ENCODE results near the gene GTF2A1L. TPM values are rescaled to one million over a fixed set of nuclear protein-coding genes. Genes with fewer than 3 reads are reported as not detected.
"Not testable (repeated sequence)": the region's sequence is repeated elsewhere in the genome, so short reads cannot be mapped to it uniquely, and the experiment has no call there.

GTF2A1L gene
- total and polyA plus RNA-seq, 2 donors, result 0.47 to 0.57 TPM

DNA sequence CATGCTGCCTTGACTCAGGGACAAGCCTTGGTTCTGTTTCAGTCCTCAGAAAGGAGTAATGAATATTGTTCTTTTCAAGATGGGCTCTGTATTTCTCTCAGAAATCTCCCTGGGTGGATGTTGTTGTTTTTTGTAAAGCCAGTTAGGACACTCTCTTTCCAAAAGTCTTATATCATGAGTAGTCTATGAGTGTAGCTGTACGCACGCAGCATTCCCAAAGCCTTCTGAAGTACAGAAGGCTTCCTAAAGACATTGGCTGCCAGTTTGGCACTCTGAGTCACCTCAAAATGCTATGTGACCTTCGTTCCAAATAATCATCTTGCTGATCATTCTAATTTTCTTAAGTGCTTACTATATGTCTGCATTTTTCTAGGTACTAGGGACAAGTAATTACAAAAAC lies 16.7 kb upstream of the GTF2A1L start:
- Histone ChIP-seq H3K4me1 (ENCODE audit: control insufficient read depth in 2 of 2, insufficient read depth in 2 of 2, low read length in 2 of 2) (no peaks in the 10 kb centered on the region), H3K36me3 (ENCODE audit: control insufficient read depth in 2 of 2, insufficient read depth in 2 of 2, low read length in 1 of 2) (no peaks in the 10 kb centered on the region), H3K4me3 (ENCODE audit: low read length in 2 of 2) (no peak overlapping the region), H3K27ac (ENCODE audit: low read depth in 1 of 2, low read length in 1 of 2) (no peak overlapping the region), H3K27me3 (ENCODE audit: control insufficient read depth in 2 of 2, insufficient read depth in 1 of 2, low read length in 1 of 2) (no peaks in the 10 kb centered on the region), H3K9me3 (ENCODE audit: control insufficient read depth in 2 of 2, insufficient read depth in 1 of 2, low read length in 1 of 2) (no peaks in the 10 kb centered on the region)
- WGBS, result 88% methylated on average over 3 of the region's 3 CpGs
- DNase-seq (ENCODE audit: low read depth in 6 of 9, low spot score in 9 of 9), result no peak

DNA sequence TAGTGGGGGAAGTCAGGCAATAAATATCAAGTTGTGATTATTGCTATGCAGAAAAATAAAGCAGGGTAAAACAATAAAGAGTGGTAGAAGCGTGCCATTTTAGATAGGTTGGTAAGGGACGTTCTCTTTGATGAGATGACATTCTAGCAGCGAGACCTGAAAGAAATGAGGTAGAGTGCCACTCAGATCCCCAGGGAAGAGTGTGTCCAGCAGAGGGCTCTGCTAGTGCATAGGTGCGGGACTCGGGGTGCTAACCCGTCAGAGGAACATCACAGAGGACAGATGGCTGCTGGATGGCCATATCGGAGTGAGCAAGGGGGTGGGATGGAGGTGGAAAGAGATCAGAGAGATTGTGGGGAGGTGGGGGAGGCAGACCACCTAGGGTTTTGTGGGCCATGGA lies 16.3 kb upstream of the GTF2A1L start:
- H3K4me3 ChIP-seq (ENCODE audit: low read length in 2 of 2), result no peak overlapping the region
- H3K27ac ChIP-seq (ENCODE audit: low read depth in 1 of 2, low read length in 1 of 2), result no peak overlapping the region
- WGBS, result 61% methylated on average over 7 of the region's 7 CpGs
- DNase-seq (ENCODE audit: low read depth in 6 of 9, low spot score in 9 of 9), result peak in 2 of 9 donors; percentile 4 to 14
- no peaks in the 10 kb centered on the region for H3K4me1 ChIP-seq (ENCODE audit: control insufficient read depth in 2 of 2, insufficient read depth in 2 of 2, low read length in 2 of 2)
- no peaks in the 10 kb centered on the region for H3K27me3 ChIP-seq (ENCODE audit: control insufficient read depth in 2 of 2, insufficient read depth in 1 of 2, low read length in 1 of 2)
- H3K9me3 ChIP-seq (ENCODE audit: control insufficient read depth in 2 of 2, insufficient read depth in 1 of 2, low read length in 1 of 2), result no peaks in the 10 kb centered on the region
- no peaks in the 10 kb centered on the region for H3K36me3 ChIP-seq (ENCODE audit: control insufficient read depth in 2 of 2, insufficient read depth in 2 of 2, low read length in 1 of 2)

DNA sequence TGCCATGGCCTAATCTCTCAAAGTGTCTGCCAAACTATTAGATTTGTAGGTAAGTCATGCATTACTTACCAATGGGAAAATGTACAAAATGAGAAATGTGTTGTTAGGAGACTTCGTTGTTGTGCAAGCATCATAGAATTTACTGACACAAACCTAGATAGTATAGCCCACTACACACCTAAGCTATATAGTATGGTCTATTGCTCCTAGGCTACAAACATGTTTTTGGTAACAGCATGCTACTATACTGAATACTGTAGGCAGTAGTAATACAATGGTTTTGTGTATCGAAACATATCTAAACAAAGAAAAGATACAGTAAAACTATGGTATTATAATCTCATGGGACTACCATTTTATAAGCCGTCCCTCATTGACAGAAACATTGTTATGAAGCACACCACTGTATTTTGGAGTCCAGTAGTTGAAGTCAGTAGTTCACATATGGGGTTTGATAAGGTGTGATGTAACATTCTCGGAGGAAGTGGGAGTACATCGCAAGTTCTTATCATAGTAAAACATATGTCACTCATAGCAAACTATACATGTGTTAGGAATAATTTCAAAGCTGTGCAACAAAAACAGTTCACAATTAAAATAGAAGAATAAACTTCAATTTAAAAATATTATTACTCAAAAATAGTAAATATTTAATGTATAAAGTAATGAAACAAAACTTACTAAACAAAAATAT lies 12.0 kb upstream of the GTF2A1L start:
- Histone ChIP-seq H3K27me3 (ENCODE audit: control insufficient read depth in 2 of 2, insufficient read depth in 1 of 2, low read length in 1 of 2) (no peaks in the 10 kb centered on the region), H3K4me3 (ENCODE audit: low read length in 2 of 2) (no peak overlapping the region), H3K36me3 (ENCODE audit: control insufficient read depth in 2 of 2, insufficient read depth in 2 of 2, low read length in 1 of 2) (no peaks in the 10 kb centered on the region), H3K27ac (ENCODE audit: low read depth in 1 of 2, low read length in 1 of 2) (no peak overlapping the region), H3K9me3 (ENCODE audit: control insufficient read depth in 2 of 2, insufficient read depth in 1 of 2, low read length in 1 of 2) (no peaks in the 10 kb centered on the region), H3K4me1 (ENCODE audit: control insufficient read depth in 2 of 2, insufficient read depth in 2 of 2, low read length in 2 of 2) (no peaks in the 10 kb centered on the region)
- WGBS, result 86% methylated on average over 5 of the region's 5 CpGs
- DNase-seq (ENCODE audit: low read depth in 6 of 9, low spot score in 9 of 9), result no peak

DNA sequence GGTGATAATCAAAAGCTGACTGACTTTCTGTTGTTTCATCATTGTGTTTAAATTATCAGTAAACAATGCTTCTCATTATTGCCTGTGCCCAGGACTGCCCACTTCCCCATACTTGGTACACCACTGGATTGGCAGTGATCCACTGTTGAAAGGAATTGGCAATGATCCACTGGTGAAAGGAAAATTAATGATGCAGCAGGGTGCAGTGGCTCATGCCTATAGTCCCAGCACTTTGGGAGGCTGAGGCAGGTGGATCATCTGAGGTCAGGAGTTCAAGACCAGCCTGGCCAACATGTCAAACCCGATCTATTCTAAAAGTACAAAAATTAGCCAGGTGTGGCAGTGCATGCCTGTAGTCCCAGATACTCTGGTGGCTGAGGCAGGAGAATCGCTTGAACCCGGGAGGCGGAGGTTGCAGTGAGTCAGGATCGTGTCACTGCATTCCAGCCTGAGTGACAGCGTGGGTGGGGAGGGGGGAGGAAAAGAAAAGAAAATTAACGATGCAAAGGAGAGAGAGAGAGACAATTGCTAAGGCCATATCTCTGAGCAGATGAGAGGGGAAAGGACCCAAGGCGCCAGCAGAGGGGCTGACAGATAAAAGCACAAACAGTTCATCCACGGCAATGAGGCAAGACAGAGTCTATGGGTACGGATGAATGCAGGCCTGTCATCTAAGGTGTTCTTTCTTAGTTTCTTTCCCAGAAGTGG lies 10.2 kb upstream of the GTF2A1L start:
- no peak overlapping the region for H3K27ac ChIP-seq (ENCODE audit: low read depth in 1 of 2, low read length in 1 of 2)
- no peak for DNase-seq (ENCODE audit: low read depth in 6 of 9, low spot score in 9 of 9)
- H3K36me3 ChIP-seq (ENCODE audit: control insufficient read depth in 2 of 2, insufficient read depth in 2 of 2, low read length in 1 of 2), result no peaks in the 10 kb centered on the region
- WGBS, result 90% methylated on average over 10 of the region's 10 CpGs
- no peak overlapping the region for H3K4me3 ChIP-seq (ENCODE audit: low read length in 2 of 2)
- no peaks in the 10 kb centered on the region for H3K4me1 ChIP-seq (ENCODE audit: control insufficient read depth in 2 of 2, insufficient read depth in 2 of 2, low read length in 2 of 2)
- H3K27me3 ChIP-seq (ENCODE audit: control insufficient read depth in 2 of 2, insufficient read depth in 1 of 2, low read length in 1 of 2), result no peaks in the 10 kb centered on the region
- no peaks in the 10 kb centered on the region for H3K9me3 ChIP-seq (ENCODE audit: control insufficient read depth in 2 of 2, insufficient read depth in 1 of 2, low read length in 1 of 2)

DNA sequence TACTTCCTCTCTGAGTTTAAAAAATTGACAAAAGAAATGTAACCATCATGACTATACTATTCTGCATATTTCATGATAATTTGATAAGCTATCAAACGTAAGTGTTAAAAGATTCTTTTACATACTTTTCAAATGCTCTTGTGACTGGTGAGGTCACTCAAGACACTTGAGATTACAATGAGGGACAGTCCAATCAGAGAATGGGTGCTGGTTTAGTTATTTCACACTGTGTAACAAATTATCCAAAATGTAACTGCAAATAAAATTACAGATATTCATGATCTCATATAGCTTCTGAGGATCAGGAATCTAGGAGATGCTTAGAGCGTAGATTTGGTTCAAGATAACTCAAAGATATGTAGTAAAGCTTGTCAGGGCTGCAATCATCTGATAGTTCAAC lies 4.4 kb upstream of the GTF2A1L start:
- H3K27me3 ChIP-seq (ENCODE audit: control insufficient read depth in 2 of 2, insufficient read depth in 1 of 2, low read length in 1 of 2), result no peaks in the 10 kb centered on the region
- no peak overlapping the region for H3K4me3 ChIP-seq (ENCODE audit: low read length in 2 of 2)
- H3K4me1 ChIP-seq (ENCODE audit: control insufficient read depth in 2 of 2, insufficient read depth in 2 of 2, low read length in 2 of 2), result no peaks in the 10 kb centered on the region
- WGBS, result 93% methylated on average over 2 of the region's 2 CpGs
- no peaks in the 10 kb centered on the region for H3K36me3 ChIP-seq (ENCODE audit: control insufficient read depth in 2 of 2, insufficient read depth in 2 of 2, low read length in 1 of 2)
- H3K9me3 ChIP-seq (ENCODE audit: control insufficient read depth in 2 of 2, insufficient read depth in 1 of 2, low read length in 1 of 2), result no peaks in the 10 kb centered on the region
- H3K27ac ChIP-seq (ENCODE audit: low read depth in 1 of 2, low read length in 1 of 2), result no peak overlapping the region
- no peak for DNase-seq (ENCODE audit: low read depth in 6 of 9, low spot score in 9 of 9)

DNA sequence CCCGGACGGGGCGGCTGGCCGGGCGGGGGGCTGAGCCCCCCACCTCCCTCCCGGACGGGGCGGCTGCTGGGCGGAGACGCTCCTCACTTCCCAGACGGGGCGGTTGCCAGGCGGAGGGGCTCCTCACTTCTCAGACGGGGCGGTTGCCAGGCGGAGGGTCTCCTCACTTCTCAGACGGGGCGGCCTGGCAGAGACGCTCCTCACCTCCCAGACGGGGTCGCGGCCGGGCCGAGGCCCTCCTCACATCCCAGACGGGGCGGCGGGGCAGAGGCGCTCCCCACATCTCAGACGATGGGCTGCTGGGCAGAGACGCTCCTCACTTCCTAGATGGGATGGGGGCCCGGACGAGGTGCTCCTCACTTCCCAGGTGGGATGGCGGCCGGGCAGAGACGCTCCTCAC lies 3.1 kb upstream of the GTF2A1L start:
- H3K36me3 ChIP-seq (ENCODE audit: control insufficient read depth in 2 of 2, insufficient read depth in 2 of 2, low read length in 1 of 2); H3K4me3 ChIP-seq (ENCODE audit: low read length in 2 of 2); H3K27me3 ChIP-seq (ENCODE audit: control insufficient read depth in 2 of 2, insufficient read depth in 1 of 2, low read length in 1 of 2); DNase-seq (ENCODE audit: low read depth in 6 of 9, low spot score in 9 of 9); H3K4me1 ChIP-seq (ENCODE audit: control insufficient read depth in 2 of 2, insufficient read depth in 2 of 2, low read length in 2 of 2); H3K27ac ChIP-seq (ENCODE audit: low read depth in 1 of 2, low read length in 1 of 2); H3K9me3 ChIP-seq (ENCODE audit: control insufficient read depth in 2 of 2, insufficient read depth in 1 of 2, low read length in 1 of 2): not testable (repeated sequence)
- 96% methylated on average over 35 of the region's 35 CpGs for WGBS

DNA sequence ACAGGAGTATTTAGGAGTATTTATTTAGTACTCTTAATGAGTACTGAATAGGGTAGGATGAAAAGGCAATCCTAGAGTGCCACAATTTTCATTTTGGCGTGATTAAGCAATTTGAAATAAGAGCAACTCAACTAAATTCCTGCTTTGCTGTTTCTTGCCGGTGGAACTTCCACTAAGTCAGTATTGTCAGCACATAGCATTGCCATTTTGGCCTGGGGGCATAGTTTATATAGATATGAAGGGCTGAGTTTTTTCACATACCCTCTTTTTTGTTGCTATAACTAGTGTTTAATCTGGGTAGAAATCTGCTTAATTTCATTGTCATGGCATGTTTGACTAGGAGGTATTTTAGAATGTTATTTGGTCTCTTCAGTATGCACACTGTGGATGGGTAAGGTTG lies 1.9 kb downstream of the GTF2A1L start:
- Histone ChIP-seq H3K36me3 (ENCODE audit: control insufficient read depth in 2 of 2, insufficient read depth in 2 of 2, low read length in 1 of 2) (no peaks in the 10 kb centered on the region), H3K9me3 (ENCODE audit: control insufficient read depth in 2 of 2, insufficient read depth in 1 of 2, low read length in 1 of 2) (no peaks in the 10 kb centered on the region), H3K27me3 (ENCODE audit: control insufficient read depth in 2 of 2, insufficient read depth in 1 of 2, low read length in 1 of 2) (no peaks in the 10 kb centered on the region), H3K4me1 (ENCODE audit: control insufficient read depth in 2 of 2, insufficient read depth in 2 of 2, low read length in 2 of 2) (no peaks in the 10 kb centered on the region), H3K27ac (ENCODE audit: low read depth in 1 of 2, low read length in 1 of 2) (no peak overlapping the region), H3K4me3 (ENCODE audit: low read length in 2 of 2) (no peak overlapping the region)
- no peak for DNase-seq (ENCODE audit: low read depth in 6 of 9, low spot score in 9 of 9)
- 95% methylated on average over 2 of the region's 2 CpGs for WGBS

DNA sequence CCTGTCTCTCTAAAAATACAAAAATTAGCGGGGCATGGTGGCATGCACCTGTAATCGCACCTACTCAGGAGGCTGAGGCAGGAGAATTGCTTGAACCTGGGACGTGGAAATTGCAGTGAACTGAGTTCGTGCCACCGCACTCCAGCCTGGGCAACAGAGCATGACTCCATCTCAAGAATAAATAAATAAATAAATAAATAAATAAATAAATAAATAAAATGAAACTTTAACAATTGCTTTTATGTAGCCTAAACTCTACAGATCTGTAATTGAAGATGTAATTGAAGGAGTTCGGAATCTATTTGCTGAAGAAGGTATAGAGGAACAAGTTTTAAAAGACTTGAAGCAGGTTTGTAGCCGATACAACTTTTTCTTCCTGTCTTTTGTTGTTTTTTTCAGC lies 2.9 kb downstream of the GTF2A1L start:
- H3K4me1 ChIP-seq (ENCODE audit: control insufficient read depth in 2 of 2, insufficient read depth in 2 of 2, low read length in 2 of 2), result no peaks in the 10 kb centered on the region
- DNase-seq (ENCODE audit: low read depth in 6 of 9, low spot score in 9 of 9), result no peak
- H3K36me3 ChIP-seq (ENCODE audit: control insufficient read depth in 2 of 2, insufficient read depth in 2 of 2, low read length in 1 of 2), result no peaks in the 10 kb centered on the region
- H3K27ac ChIP-seq (ENCODE audit: low read depth in 1 of 2, low read length in 1 of 2), result no peak overlapping the region
- H3K27me3 ChIP-seq (ENCODE audit: control insufficient read depth in 2 of 2, insufficient read depth in 1 of 2, low read length in 1 of 2), result no peaks in the 10 kb centered on the region
- H3K4me3 ChIP-seq (ENCODE audit: low read length in 2 of 2), result no peak overlapping the region
- H3K9me3 ChIP-seq (ENCODE audit: control insufficient read depth in 2 of 2, insufficient read depth in 1 of 2, low read length in 1 of 2), result no peaks in the 10 kb centered on the region
- 97% methylated on average over 7 of the region's 7 CpGs for WGBS

DNA sequence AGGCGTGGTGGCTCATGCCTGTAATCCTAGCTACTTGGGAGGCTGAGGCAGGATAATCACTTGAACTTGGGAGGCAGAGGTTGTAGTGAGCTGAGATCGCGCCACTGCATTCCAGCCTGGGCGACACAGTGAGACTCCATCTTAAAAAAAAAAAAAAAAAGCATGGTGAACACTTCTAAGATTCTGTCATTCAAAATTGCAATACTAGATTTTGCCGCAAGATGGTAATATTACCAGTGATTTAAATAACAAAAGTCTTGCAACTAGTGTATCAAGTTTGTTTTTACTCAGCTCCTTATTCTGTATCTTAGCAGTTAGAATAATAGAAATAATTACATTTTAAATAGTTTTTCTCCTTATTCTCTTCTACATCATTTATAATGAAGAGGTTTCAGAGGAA lies 5.0 kb downstream of the GTF2A1L start:
- H3K9me3 ChIP-seq (ENCODE audit: control insufficient read depth in 2 of 2, insufficient read depth in 1 of 2, low read length in 1 of 2); H3K4me3 ChIP-seq (ENCODE audit: low read length in 2 of 2); H3K4me1 ChIP-seq (ENCODE audit: control insufficient read depth in 2 of 2, insufficient read depth in 2 of 2, low read length in 2 of 2); DNase-seq (ENCODE audit: low read depth in 6 of 9, low spot score in 9 of 9); H3K36me3 ChIP-seq (ENCODE audit: control insufficient read depth in 2 of 2, insufficient read depth in 2 of 2, low read length in 1 of 2); H3K27ac ChIP-seq (ENCODE audit: low read depth in 1 of 2, low read length in 1 of 2); H3K27me3 ChIP-seq (ENCODE audit: control insufficient read depth in 2 of 2, insufficient read depth in 1 of 2, low read length in 1 of 2): not testable (repeated sequence)
- WGBS, result 93% methylated on average over 5 of the region's 5 CpGs
